Thyroid gland (tissue), 4 donors: ENCODE results near the gene WDR87. TPM values are rescaled to one million over a fixed set of nuclear protein-coding genes. Genes with fewer than 3 reads are reported as not detected.
A peak's percentile ranks its signal among the peaks of the same experiment; 100 is the strongest.

Experiments used
- DNase-seq, 2 donors: peaks; one replicate each; pipeline ENCODE4 v3.0.0-alpha.2; 2019
- H3K27ac ChIP-seq, 3 donors: fragments of 200-600 bp; sonication (generic); 1 replicate in 2 of 3; 2 replicates in 1 of 3; pipeline ENCODE4 v1.5.1; 2016 to 2019; ENCODE audit warnings: mild to moderate bottlenecking in 1 of 3, moderate library complexity in 1 of 3
- H3K27me3 ChIP-seq: fragments of 200-600 bp; sonication (generic); one replicate; pipeline ENCODE4 v1.5.1; 2019
- H3K36me3 ChIP-seq, 2 donors: fragments of 200-600 bp; sonication (generic); one replicate each; pipeline ENCODE4 v1.5.1; 2016 to 2019
- H3K4me1 ChIP-seq, 2 donors: fragments of 200-600 bp; sonication (generic); one replicate each; pipeline ENCODE4 v1.5.1; 2017 to 2019
- H3K4me3 ChIP-seq, 3 donors: fragments of 200-600 bp; sonication (generic); replicated peaks in 1 of 3; 1 replicate in 2 of 3; 2 replicates in 1 of 3; pipeline ENCODE4 v1.5.1; 2016; ENCODE audit warnings: mild to moderate bottlenecking in 1 of 3
- H3K9me3 ChIP-seq: fragments of 200-600 bp; sonication (generic); one replicate; pipeline ENCODE4 v1.5.1; 2017
- CTCF ChIP-seq, 6 experiments: fragments of 200-600 bp in 3 of 6; fragments of 450-650 bp in 3 of 6; sonication (generic) in 3 of 6; IDR thresholded peaks; one replicate each; pipeline ENCODE4 v1.5.1; 2016 to 2019; ENCODE audit warnings: antibody characterized with exemption in 6 of 6, mild to moderate bottlenecking in 2 of 6, inconsistent platforms in 1 of 6, moderate library complexity in 1 of 6
- POLR2A ChIP-seq, 2 donors: fragments of 450-650 bp; IDR thresholded peaks; one replicate each; pipeline ENCODE4 v1.6.1; 2017; ENCODE audit warnings: antibody characterized with exemption in 2 of 2, mild to moderate bottlenecking in 2 of 2, moderate library complexity in 1 of 2
- WGBS, 2 donors: methylation state at CpG; one replicate each; pipeline ENCODE4 v1.1.5; 2017; 5-methylcytosine and 5-hydroxymethylcytosine counted together
- intact Hi-C: fragments of 100-400 bp; cut with DNase I; formaldehyde crosslinking; loops from one replicate; pipeline ENCODE4 v1.15.1; 2023
- total RNA-seq, 4 donors: library from RNA; depleted of rRNA; stranded (reverse); fragments of >200 nt; gene quantifications; one replicate each; pipeline ENCODE4 v1.2.3, GENCODE V29; 2016

WDR87 gene
- total RNA-seq, 4 donors from 2014 or later, result under 0.01 TPM; not detected in 3

GRCh38 chr19:37953171-37953917, 47.0 kb upstream of the WDR87 start:
- Histone ChIP-seq H3K4me1 (peaks cover 20 to 27% of the 10 kb centered on the region in 2 donors), H3K9me3 (no peaks in the 10 kb centered on the region), H3K27ac (peak overlapping the region in 2 of 3 donors; percentile 7 to 65), H3K4me3 (no peak overlapping the region), H3K36me3 (no peaks in the 10 kb centered on the region), H3K27me3 (no peaks in the 10 kb centered on the region)
- intact Hi-C loops, result no loop called here
- 80 to 82% methylated on average over 11 of the region's 11 CpGs for WGBS, 2 donors
- TF ChIP-seq POLR2A (IDR thresholded peaks at IDR 0.05), result no peak
- no peak for TF ChIP-seq CTCF (IDR thresholded peaks at IDR 0.05)
- peak in 1 of 2 donors; percentile 39 for DNase-seq

- TF ChIP-seq CTCF (IDR thresholded peaks at IDR 0.05) (no peak), POLR2A (IDR thresholded peaks at IDR 0.05) (no peak)
- peaks cover 13 to 24% of the 10 kb centered on the region in 2 donors for H3K4me1 ChIP-seq
- no peak for DNase-seq
- no peaks in the 10 kb centered on the region for H3K36me3 ChIP-seq
- H3K9me3 ChIP-seq, result no peaks in the 10 kb centered on the region
- intact Hi-C loops, result no loop called here
- 87% methylated on average over 4 of the region's 4 CpGs for WGBS, 2 donors
- no peak overlapping the region for H3K27ac ChIP-seq
- no peaks in the 10 kb centered on the region for H3K27me3 ChIP-seq
- H3K4me3 ChIP-seq, result no peak overlapping the region
These were observed 45.4 kb upstream of the WDR87 start for GRCh38 chr19:37951816-37952210.

GRCh38 chr19:37950471-37951175, 44.2 kb upstream of the WDR87 start:
- no peaks in the 10 kb centered on the region for H3K36me3 ChIP-seq
- no peaks in the 10 kb centered on the region for H3K9me3 ChIP-seq
- no peak overlapping the region for H3K27ac ChIP-seq
- TF ChIP-seq CTCF (IDR thresholded peaks at IDR 0.05) (no peak), POLR2A (IDR thresholded peaks at IDR 0.05) (no peak)
- 90% methylated on average over 23 to 25 of the region's 25 CpGs for WGBS, 2 donors
- no peak overlapping the region for H3K4me3 ChIP-seq
- H3K27me3 ChIP-seq, result no peaks in the 10 kb centered on the region
- intact Hi-C loops, result no loop called here
- DNase-seq, result no peak
- H3K4me1 ChIP-seq, result peaks cover 13 to 24% of the 10 kb centered on the region in 2 donors

- Histone ChIP-seq H3K4me3 (no peak overlapping the region), H3K36me3 (no peaks in the 10 kb centered on the region), H3K27me3 (no peaks in the 10 kb centered on the region), H3K9me3 (no peaks in the 10 kb centered on the region), H3K4me1 (peaks cover under 1 to 12% of the 10 kb centered on the region in 2 donors), H3K27ac (no peak overlapping the region)
- 80 to 87% methylated on average over 6 of the region's 6 CpGs for WGBS, 2 donors
- no peak for DNase-seq
- intact Hi-C loops, result no loop called here
- TF ChIP-seq CTCF (IDR thresholded peaks at IDR 0.05) (no peak), POLR2A (IDR thresholded peaks at IDR 0.05) (no peak)
These were observed 42.0 kb upstream of the WDR87 start for GRCh38 chr19:37948362-37948761.

GRCh38 chr19:37947778-37948177, 41.4 kb upstream of the WDR87 start:
- no peak for DNase-seq
- TF ChIP-seq POLR2A (IDR thresholded peaks at IDR 0.05) (no peak), CTCF (IDR thresholded peaks at IDR 0.05) (no peak)
- intact Hi-C loops, result no loop called here
- no peaks in the 10 kb centered on the region for H3K36me3 ChIP-seq
- WGBS, 2 donors, result 80 to 88% methylated on average over 5 of the region's 5 CpGs
- no peaks in the 10 kb centered on the region for H3K27me3 ChIP-seq
- H3K27ac ChIP-seq, result no peak overlapping the region
- H3K4me3 ChIP-seq, result no peak overlapping the region
- peaks cover 0 to 6% of the 10 kb centered on the region in 2 donors for H3K4me1 ChIP-seq
- no peaks in the 10 kb centered on the region for H3K9me3 ChIP-seq
